ENCODE measurements around the gene KRTAP4-5. TPM values are rescaled to one million over a fixed set of nuclear protein-coding genes. Genes with fewer than 3 reads are reported as not detected.

The KRTAP4-5 gene
- total RNA-seq, 1 donor from 2014 or later, result not detected

DNA sequence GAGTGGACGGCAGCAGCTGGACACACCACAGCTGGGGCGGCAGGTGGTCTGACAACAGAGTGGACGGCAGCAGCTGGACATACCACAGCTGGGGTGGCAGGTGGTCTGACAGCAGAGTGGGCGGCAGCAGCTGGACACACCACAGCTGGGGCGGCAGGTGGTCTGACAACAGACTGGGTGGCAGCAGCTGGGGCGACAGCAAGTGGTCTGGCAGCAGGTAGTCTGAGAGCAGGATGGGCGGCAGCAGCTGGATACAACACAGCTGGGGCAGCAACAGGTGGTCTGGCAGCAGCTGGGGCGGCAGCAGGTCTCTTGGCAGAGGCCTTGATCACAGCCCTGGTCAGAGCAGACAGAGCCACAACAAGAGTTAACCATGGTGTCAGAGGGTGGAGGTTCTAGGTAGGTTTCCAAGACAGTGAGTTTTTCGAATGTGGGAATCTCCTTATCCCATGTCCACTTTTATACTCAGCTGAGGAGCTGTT is 34.9 kb upstream of the KRTAP4-5 start, which contains the start of gene KRTAP4-1:
Gene KRTAP4-1, minus strand, starts transcription at position 432 of the 482 bp plus-strand sequence. Its CDS starts 57 bp downstream, at position 375.
- FAIRE-seq, result no peak
- Histone ChIP-seq H3K36me3 (ENCODE audit: insufficient read depth, low read length) (no peaks in the 10 kb centered on the region), H2AFZ (ENCODE audit: low read depth, low read length) (no peak within 1 kb of the TSS), H4K20me1 (ENCODE audit: insufficient read depth, low read length) (no peaks in the 10 kb centered on the region), H3K9ac (ENCODE audit: low read length) (no peak within 1 kb of the TSS), H3K79me2 (ENCODE audit: insufficient read depth, low read length) (no peaks in the 10 kb centered on the region), H3K27me3 (ENCODE audit: insufficient read depth, low read length) (no peaks in the 10 kb centered on the region), H3K27ac (ENCODE audit: low read depth, low read length) (no peak within 1 kb of the TSS), H3K9me3 (ENCODE audit: insufficient read depth, low read depth, low read length) (no peaks in the 10 kb centered on the region), H3K4me3 (ENCODE audit: insufficient read depth, low read depth, low read length) (no peak within 1 kb of the TSS), H3K4me1 (ENCODE audit: insufficient read depth, low read length) (no peaks in the 10 kb centered on the region), H3K4me2 (ENCODE audit: low read length) (no peak within 1 kb of the TSS)
- no peaks in the 10 kb centered on the region for H3K36me3 Mint-ChIP-seq (ENCODE audit: low read depth, unreplicated experiment)
- no peak for DNase-seq (ENCODE audit: low read depth)
- peaks cover 4% of the 10 kb centered on the region for H3K27me3 Mint-ChIP-seq (ENCODE audit: low read depth, unreplicated experiment)
- no peak for TF ChIP-seq EZH2 (IDR thresholded peaks at IDR 0.05; ENCODE audit: insufficient read depth, low read length)
- TF ChIP-seq, protein P1, sequence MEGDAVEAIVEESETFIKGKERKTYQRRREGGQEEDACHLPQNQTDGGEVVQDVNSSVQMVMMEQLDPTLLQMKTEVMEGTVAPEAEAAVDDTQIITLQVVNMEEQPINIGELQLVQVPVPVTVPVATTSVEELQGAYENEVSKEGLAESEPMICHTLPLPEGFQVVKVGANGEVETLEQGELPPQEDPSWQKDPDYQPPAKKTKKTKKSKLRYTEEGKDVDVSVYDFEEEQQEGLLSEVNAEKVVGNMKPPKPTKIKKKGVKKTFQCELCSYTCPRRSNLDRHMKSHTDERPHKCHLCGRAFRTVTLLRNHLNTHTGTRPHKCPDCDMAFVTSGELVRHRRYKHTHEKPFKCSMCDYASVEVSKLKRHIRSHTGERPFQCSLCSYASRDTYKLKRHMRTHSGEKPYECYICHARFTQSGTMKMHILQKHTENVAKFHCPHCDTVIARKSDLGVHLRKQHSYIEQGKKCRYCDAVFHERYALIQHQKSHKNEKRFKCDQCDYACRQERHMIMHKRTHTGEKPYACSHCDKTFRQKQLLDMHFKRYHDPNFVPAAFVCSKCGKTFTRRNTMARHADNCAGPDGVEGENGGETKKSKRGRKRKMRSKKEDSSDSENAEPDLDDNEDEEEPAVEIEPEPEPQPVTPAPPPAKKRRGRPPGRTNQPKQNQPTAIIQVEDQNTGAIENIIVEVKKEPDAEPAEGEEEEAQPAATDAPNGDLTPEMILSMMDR (IDR thresholded peaks at IDR 0.05; ENCODE audit: insufficient read depth, low read depth, low read length), result no peak
- no peak within 1 kb of the TSS for H3K4me3 Mint-ChIP-seq (ENCODE audit: unreplicated experiment)
- no peak within 1 kb of the TSS for H3K27ac Mint-ChIP-seq (ENCODE audit: unreplicated experiment)
- no peaks in the 10 kb centered on the region for H3K4me1 Mint-ChIP-seq (ENCODE audit: low read depth, unreplicated experiment)
- H3K9me3 Mint-ChIP-seq (ENCODE audit: unreplicated experiment), result peaks cover 2% of the 10 kb centered on the region

DNA sequence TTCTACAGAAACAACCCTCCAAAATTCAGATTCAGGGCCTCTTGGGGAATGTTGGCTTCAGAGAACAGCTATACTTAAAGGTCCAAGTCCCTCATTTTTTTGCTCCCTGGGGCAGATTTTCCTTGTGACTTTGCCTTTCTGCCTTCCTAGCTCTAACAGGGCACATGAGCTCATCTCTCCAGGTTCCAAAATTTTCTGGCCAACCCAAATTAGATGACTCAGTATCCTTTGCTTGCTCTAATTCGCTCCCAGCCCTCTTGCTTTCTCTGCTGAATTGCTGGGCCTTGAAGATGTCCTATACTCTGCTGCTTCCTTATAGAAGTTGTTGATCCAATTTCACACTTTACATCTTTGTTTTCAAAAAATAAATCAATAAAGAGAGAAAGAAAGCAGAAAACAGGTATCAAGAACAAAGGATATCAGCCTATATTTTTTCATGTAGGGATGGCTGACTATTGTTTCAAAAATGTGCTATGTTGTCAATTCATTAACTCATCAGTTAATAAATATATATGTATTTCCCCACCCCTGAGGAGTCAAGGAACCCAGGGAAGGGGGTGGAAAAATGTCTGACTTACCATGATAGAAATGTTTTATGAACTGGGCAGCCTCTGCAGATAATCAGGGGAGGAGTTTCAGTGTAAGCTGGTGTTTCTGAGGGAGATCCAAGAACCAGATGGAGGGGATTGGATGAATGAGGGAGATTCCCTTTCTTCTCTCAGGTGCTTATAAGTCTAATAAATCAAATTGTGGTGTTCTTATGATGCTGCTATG is 29.4 kb upstream of the KRTAP4-5 start:
- H3K9me3 ChIP-seq (ENCODE audit: insufficient read depth, low read depth, low read length), result no peaks in the 10 kb centered on the region
- FAIRE-seq (no peak), DNase-seq (ENCODE audit: low read depth) (no peak)
- no peaks in the 10 kb centered on the region for H4K20me1 ChIP-seq (ENCODE audit: insufficient read depth, low read length)
- TF ChIP-seq, protein P1 (IDR thresholded peaks at IDR 0.05; ENCODE audit: insufficient read depth, low read depth, low read length), result no peak
- no peak for TF ChIP-seq EZH2 (IDR thresholded peaks at IDR 0.05; ENCODE audit: insufficient read depth, low read length)
- H3K4me1 ChIP-seq (ENCODE audit: insufficient read depth, low read length), result no peaks in the 10 kb centered on the region
- Mint-ChIP-seq H3K4me3 (ENCODE audit: unreplicated experiment) (no peak overlapping the region), H3K27ac (ENCODE audit: unreplicated experiment) (no peak overlapping the region), H3K9me3 (ENCODE audit: unreplicated experiment) (peaks cover 8% of the 10 kb centered on the region), H3K36me3 (ENCODE audit: low read depth, unreplicated experiment) (no peaks in the 10 kb centered on the region), H3K4me1 (ENCODE audit: low read depth, unreplicated experiment) (no peaks in the 10 kb centered on the region), H3K27me3 (ENCODE audit: low read depth, unreplicated experiment) (peaks cover 9% of the 10 kb centered on the region)
- H3K9ac ChIP-seq (ENCODE audit: low read length), result no peak overlapping the region
- peak overlapping the region; percentile 46 for H2AFZ ChIP-seq (ENCODE audit: low read depth, low read length)
- H3K4me3 ChIP-seq (ENCODE audit: insufficient read depth, low read depth, low read length), result no peak overlapping the region
- no peak overlapping the region for H3K27ac ChIP-seq (ENCODE audit: low read depth, low read length)
- H3K79me2 ChIP-seq (ENCODE audit: insufficient read depth, low read length), result no peaks in the 10 kb centered on the region
- H3K27me3 ChIP-seq (ENCODE audit: insufficient read depth, low read length), result no peaks in the 10 kb centered on the region
- H3K4me2 ChIP-seq (ENCODE audit: low read length), result no peak overlapping the region
- no peaks in the 10 kb centered on the region for H3K36me3 ChIP-seq (ENCODE audit: insufficient read depth, low read length)

DNA sequence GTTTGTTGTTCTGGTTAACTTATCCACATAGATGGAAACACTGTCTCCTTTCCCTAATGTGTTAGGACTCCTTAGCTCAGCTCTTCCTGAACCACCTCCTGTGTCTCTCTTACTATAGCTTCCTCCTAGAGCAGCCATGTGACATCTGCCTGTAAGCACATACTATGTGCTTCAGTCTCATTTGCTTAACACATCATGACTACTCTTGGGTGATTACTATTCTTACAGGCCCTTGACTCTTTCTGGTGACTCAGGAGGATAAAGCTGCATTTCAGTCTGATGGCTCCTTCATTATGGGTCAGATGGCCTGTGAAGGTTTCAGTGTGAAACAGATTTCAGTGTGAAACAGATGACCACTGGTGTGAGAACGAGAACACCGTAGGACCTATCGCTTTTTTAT is 28.7 kb upstream of the KRTAP4-5 start:
- H3K36me3 ChIP-seq (ENCODE audit: insufficient read depth, low read length), result no peaks in the 10 kb centered on the region
- FAIRE-seq (peak; percentile 43), DNase-seq (ENCODE audit: low read depth) (peak; percentile 27)
- peak overlapping the region; percentile 46 for H2AFZ ChIP-seq (ENCODE audit: low read depth, low read length)
- H3K9ac ChIP-seq (ENCODE audit: low read length), result no peak overlapping the region
- no peaks in the 10 kb centered on the region for H3K4me1 ChIP-seq (ENCODE audit: insufficient read depth, low read length)
- no peaks in the 10 kb centered on the region for H3K9me3 ChIP-seq (ENCODE audit: insufficient read depth, low read depth, low read length)
- no peaks in the 10 kb centered on the region for H3K27me3 ChIP-seq (ENCODE audit: insufficient read depth, low read length)
- TF ChIP-seq, protein P1 (IDR thresholded peaks at IDR 0.05; ENCODE audit: insufficient read depth, low read depth, low read length), result no peak
- TF ChIP-seq EZH2 (IDR thresholded peaks at IDR 0.05; ENCODE audit: insufficient read depth, low read length), result no peak
- H3K4me3 ChIP-seq (ENCODE audit: insufficient read depth, low read depth, low read length), result no peak overlapping the region
- Mint-ChIP-seq H3K36me3 (ENCODE audit: low read depth, unreplicated experiment) (no peaks in the 10 kb centered on the region), H3K4me1 (ENCODE audit: low read depth, unreplicated experiment) (no peaks in the 10 kb centered on the region), H3K4me3 (ENCODE audit: unreplicated experiment) (no peak overlapping the region), H3K27me3 (ENCODE audit: low read depth, unreplicated experiment) (peaks cover 10% of the 10 kb centered on the region), H3K27ac (ENCODE audit: unreplicated experiment) (no peak overlapping the region), H3K9me3 (ENCODE audit: unreplicated experiment) (peaks cover 6% of the 10 kb centered on the region)
- H3K79me2 ChIP-seq (ENCODE audit: insufficient read depth, low read length), result no peaks in the 10 kb centered on the region
- H4K20me1 ChIP-seq (ENCODE audit: insufficient read depth, low read length), result no peaks in the 10 kb centered on the region
- H3K4me2 ChIP-seq (ENCODE audit: low read length), result no peak overlapping the region
- no peak overlapping the region for H3K27ac ChIP-seq (ENCODE audit: low read depth, low read length)
